LNCaP clone FGC (cell line): Measurements from ENCODE around the gene TM4SF1.

ENCODE experiments used
- DNase-seq: peaks from one replicate; pipeline ENCODE4 v3.0.0-alpha.2; 2011; ENCODE audit warnings: low read depth
- H3K4me3 ChIP-seq: 2 replicates; pipeline ENCODE4 v1.5.1; 2011; ENCODE audit warnings: mild to moderate bottlenecking, low read depth, low read length, control low read depth
- CTCF ChIP-seq: IDR thresholded peaks from 2 replicates; pipeline ENCODE4 v1.5.1; 2012; ENCODE audit warnings: mild to moderate bottlenecking; ENCODE audit not compliant: control insufficient read depth, insufficient read depth; ENCODE audit errors: extremely low read depth

Gene TM4SF1

DNA sequence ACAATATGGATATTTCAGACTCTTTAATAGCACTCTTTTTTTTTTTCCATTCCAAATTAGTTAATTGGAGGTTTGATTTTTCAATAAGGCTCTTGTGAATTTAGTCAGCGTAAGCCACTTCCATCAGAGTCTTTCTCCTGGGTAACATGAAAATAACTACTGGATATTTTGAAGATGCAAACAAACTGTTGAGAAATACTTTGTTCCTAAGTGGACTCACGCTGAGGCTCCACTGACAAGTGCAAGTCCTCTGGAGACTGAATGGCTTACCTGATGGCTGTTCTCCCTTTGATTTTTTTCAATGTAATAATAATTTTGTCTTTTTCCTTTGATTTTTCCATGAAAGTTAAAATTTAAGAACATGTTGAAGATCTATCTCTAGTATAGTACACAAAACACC lies 26.0 kb upstream of the TM4SF1 start:
- no peak for TF ChIP-seq CTCF
- H3K4me3 ChIP-seq, result no peak overlapping the region
- no peak for DNase-seq

DNA sequence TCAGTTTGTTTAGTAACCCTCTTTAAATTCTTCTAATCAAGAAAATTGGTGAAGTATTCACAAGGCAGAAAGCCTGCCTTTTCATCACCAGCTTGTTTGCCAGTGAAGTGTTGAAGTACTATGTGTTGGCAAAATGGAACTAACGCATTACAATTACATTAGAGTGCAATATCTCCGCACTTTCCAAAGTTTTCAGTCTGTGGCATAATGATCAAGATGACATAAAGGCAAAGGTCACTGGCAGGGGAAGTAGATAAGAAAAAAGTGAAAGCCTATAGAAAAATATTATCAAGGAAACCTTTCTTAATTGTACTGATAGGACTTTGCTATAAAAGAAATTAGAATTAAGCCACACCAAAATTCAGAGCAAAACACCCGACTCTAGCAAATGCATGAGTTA lies 25.0 kb upstream of the TM4SF1 start:
- no peak for TF ChIP-seq CTCF
- no peak overlapping the region for H3K4me3 ChIP-seq
- DNase-seq, result no peak

DNA sequence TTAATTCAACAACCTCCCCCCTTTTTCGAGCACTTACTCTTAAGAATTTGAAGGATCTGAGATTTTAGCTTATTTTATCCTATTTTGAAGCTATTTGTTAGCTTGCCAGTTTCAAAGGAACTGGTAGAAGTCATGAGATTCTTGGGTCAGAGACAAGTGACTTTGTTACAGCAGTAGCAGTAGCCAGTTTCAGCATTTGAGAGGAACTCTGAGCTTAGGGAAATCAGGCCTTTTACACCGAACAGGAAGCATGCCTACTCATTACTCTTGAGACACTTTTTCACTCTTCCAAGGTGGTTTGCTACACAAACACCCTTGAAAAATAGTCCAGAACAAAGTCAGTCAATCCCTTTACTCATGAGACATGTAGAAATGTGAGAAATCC lies 24.5 kb upstream of the TM4SF1 start:
- H3K4me3 ChIP-seq, result 0 out of 2 replicates have a peak overlapping the region, but pooled peaks have one; percentile 5
- DNase-seq, result peak; percentile 44
- TF ChIP-seq CTCF, result no peak

DNA sequence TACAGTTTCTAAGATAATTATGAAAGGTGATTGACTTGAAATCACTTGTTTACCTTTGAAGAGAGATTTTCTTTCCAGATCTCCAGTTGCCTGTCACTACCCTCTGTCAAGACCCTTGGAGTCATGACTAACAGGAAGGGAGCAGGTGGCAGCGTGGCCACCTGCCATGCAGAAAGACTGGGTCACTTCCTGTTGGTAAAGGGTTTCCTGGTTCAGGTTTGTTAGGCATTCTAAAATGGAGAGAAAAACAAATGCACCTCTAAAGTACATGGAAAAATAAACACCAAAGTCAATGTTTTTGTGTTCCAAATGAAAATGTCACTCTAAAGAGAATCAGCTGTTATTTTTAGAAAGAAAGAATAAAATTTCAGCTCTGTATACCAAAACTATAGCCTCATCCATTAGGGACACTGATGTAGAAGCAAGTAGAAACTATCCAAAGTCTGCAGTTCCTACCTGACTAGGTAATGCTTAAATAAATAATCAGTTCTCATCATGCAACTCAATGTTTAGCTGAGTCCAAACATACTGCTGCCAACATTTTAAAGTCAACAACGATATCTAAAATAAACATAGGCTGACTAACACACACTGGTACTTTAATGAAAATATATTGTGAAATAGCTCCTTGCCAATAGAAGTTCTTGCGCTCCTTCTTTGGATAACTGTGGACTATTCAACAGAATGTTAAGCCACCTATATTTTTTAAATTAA lies 23.9 kb upstream of the TM4SF1 start:
- TF ChIP-seq CTCF, result no peak
- H3K4me3 ChIP-seq, result no peak overlapping the region
- DNase-seq, result peak; percentile 97

GRCh38 chr3:149400645-149401044 lies 23.2 kb upstream of the TM4SF1 start:
- no peak overlapping the region for H3K4me3 ChIP-seq
- no peak for TF ChIP-seq CTCF
- DNase-seq, result no peak

- H3K4me3 ChIP-seq, result no peak overlapping the region
- no peak for TF ChIP-seq CTCF
- DNase-seq, result no peak
Observed at GRCh38 chr3:149398296-149398695, 20.8 kb upstream of the TM4SF1 start.

GRCh38 chr3:149397528-149397927 lies 20.1 kb upstream of the TM4SF1 start:
- DNase-seq, result no peak
- H3K4me3 ChIP-seq, result no peak overlapping the region
- TF ChIP-seq CTCF, result no peak
